ENCODE results near the gene LRRC53.

GRCh38 chr1:74422421-74423292, 89.8 kb downstream of the LRRC53 start:
- no peak for TF ChIP-seq CTCF (conservative IDR thresholded peaks at IDR 0.05; ENCODE audit: low read depth, low read length)
- TF ChIP-seq FOS (IDR thresholded peaks at IDR 0.05; ENCODE audit: low read depth, low read length) = no peak
- no peak for TF ChIP-seq POLR2A (IDR thresholded peaks at IDR 0.05; ENCODE audit: low read depth, low read length)
